ENCODE measurements around the gene EPS8L1.
"Not testable (repeated sequence)": the region's sequence is repeated elsewhere in the genome, so short reads cannot be mapped to it uniquely, and the experiment has no call there.

EPS8L1 gene

GRCh38 chr19:55094456-55095259 lies 19.0 kb downstream of the EPS8L1 start:
- no peak for DNase-seq

- no peak for DNase-seq
These were observed 19.8 kb downstream of the EPS8L1 start for GRCh38 chr19:55095260-55096060.

- no peak for DNase-seq
These were observed 20.5 kb downstream of the EPS8L1 start for GRCh38 chr19:55096061-55096701.

- no peak for DNase-seq
These were observed 22.4 kb downstream of the EPS8L1 start for GRCh38 chr19:55097864-55098715.

- no peak for DNase-seq
These were observed 23.3 kb downstream of the EPS8L1 start for GRCh38 chr19:55098716-55099556.

GRCh38 chr19:55099557-55100506 lies 24.2 kb downstream of the EPS8L1 start:
- no peak for DNase-seq

GRCh38 chr19:55101261-55101660 lies 25.6 kb downstream of the EPS8L1 start:
- peak in 21 of 56 donors; percentile 5 to 54 (median 20) for DNase-seq

GRCh38 chr19:55103190-55103589 lies 27.5 kb downstream of the EPS8L1 start:
- DNase-seq, result no peak

GRCh38 chr19:55105237-55105636 lies 29.6 kb downstream of the EPS8L1 start:
- no peak for DNase-seq

- DNase-seq, result no peak
These were observed 30.9 kb downstream of the EPS8L1 start for GRCh38 chr19:55106591-55106990.

- not testable (repeated sequence) for DNase-seq
These were observed 31.6 kb downstream of the EPS8L1 start for GRCh38 chr19:55107252-55107651.

GRCh38 chr19:55109527-55110291 lies 34.0 kb downstream of the EPS8L1 start:
- no peak for DNase-seq

- no peak for DNase-seq
These were observed 35.7 kb downstream of the EPS8L1 start for GRCh38 chr19:55111238-55111831.

- DNase-seq, result no peak
These were observed 36.6 kb downstream of the EPS8L1 start for GRCh38 chr19:55112246-55112776.

- DNase-seq, result no peak
These were observed 37.3 kb downstream of the EPS8L1 start for GRCh38 chr19:55112777-55113569.

GRCh38 chr19:55113570-55114039 lies 37.9 kb downstream of the EPS8L1 start:
- DNase-seq, result peak in 45 of 56 donors; percentile 6 to 82 (median 33)
